RPMI7951 (cell line): Measurements from ENCODE around the gene TCOF1. TPM values are rescaled to one million over a fixed set of nuclear protein-coding genes. Genes with fewer than 3 reads are reported as not detected.

Experiments
- DNase-seq: peaks from one replicate; pipeline ENCODE4 v3.0.0-alpha.2; 2012; ENCODE audit warnings: low read depth
- total RNA-seq: library from RNA; depleted of rRNA; stranded (reverse); fragments of >200 nt; shearing (Covaris generic); gene quantifications from 2 replicates; pipeline ENCODE4 v1.2.3, GENCODE V29; 2014; rRNA removed

Gene TCOF1, protein sequence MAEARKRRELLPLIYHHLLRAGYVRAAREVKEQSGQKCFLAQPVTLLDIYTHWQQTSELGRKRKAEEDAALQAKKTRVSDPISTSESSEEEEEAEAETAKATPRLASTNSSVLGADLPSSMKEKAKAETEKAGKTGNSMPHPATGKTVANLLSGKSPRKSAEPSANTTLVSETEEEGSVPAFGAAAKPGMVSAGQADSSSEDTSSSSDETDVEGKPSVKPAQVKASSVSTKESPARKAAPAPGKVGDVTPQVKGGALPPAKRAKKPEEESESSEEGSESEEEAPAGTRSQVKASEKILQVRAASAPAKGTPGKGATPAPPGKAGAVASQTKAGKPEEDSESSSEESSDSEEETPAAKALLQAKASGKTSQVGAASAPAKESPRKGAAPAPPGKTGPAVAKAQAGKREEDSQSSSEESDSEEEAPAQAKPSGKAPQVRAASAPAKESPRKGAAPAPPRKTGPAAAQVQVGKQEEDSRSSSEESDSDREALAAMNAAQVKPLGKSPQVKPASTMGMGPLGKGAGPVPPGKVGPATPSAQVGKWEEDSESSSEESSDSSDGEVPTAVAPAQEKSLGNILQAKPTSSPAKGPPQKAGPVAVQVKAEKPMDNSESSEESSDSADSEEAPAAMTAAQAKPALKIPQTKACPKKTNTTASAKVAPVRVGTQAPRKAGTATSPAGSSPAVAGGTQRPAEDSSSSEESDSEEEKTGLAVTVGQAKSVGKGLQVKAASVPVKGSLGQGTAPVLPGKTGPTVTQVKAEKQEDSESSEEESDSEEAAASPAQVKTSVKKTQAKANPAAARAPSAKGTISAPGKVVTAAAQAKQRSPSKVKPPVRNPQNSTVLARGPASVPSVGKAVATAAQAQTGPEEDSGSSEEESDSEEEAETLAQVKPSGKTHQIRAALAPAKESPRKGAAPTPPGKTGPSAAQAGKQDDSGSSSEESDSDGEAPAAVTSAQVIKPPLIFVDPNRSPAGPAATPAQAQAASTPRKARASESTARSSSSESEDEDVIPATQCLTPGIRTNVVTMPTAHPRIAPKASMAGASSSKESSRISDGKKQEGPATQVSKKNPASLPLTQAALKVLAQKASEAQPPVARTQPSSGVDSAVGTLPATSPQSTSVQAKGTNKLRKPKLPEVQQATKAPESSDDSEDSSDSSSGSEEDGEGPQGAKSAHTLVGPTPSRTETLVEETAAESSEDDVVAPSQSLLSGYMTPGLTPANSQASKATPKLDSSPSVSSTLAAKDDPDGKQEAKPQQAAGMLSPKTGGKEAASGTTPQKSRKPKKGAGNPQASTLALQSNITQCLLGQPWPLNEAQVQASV (N-terminal part only)
- 19.1 and 21.4 TPM in 2 replicates for total RNA-seq

DNA sequence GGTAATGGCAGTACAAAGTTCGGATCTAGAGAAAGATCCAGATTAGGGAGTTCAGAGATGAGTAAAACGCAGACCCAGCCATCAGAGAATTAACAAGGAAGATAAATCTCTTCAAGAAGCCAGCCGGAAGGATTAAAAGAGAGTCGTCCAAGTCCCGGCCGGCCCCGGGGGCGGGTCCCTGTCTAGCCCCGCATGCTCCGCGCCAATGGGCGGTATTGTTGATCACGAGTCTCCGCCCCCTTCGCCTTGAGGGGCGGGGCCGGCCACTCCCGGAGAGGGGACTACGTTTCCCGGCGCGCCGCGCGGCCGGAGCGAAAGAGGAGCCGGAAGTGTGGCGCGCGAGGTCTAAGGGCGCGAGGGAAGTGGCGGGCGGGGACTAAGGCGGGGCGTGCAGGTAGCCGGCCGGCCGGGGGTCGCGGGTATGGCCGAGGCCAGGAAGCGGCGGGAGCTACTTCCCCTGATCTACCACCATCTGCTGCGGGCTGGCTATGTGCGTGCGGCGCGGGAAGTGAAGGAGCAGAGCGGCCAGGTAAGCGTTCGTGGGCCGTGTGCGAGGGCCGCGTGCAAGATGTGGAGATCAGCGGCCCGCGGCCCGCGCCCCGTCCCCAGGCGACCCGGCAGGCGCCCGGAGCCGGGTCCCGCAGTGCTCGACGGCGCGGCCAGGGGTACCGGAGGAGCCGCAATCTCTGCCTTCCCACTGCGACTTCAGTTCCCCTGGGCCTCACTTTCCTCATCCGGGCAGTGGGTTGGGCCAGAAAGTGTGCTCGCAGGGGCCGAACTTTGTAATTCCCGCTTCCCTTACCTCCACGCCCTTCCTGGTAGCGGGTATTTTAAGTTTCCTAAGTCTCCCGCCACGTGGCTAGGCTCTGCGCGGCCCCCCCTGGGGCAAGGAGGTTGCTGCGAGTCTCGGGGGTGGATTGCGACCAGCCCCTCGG lies at the start of gene TCOF1:
TSS of gene TCOF1 (plus strand) at position 372 of the 935 bp plus-strand sequence. CDS start at position 422, 50 bp downstream.
- peak; percentile 92 for DNase-seq

DNA sequence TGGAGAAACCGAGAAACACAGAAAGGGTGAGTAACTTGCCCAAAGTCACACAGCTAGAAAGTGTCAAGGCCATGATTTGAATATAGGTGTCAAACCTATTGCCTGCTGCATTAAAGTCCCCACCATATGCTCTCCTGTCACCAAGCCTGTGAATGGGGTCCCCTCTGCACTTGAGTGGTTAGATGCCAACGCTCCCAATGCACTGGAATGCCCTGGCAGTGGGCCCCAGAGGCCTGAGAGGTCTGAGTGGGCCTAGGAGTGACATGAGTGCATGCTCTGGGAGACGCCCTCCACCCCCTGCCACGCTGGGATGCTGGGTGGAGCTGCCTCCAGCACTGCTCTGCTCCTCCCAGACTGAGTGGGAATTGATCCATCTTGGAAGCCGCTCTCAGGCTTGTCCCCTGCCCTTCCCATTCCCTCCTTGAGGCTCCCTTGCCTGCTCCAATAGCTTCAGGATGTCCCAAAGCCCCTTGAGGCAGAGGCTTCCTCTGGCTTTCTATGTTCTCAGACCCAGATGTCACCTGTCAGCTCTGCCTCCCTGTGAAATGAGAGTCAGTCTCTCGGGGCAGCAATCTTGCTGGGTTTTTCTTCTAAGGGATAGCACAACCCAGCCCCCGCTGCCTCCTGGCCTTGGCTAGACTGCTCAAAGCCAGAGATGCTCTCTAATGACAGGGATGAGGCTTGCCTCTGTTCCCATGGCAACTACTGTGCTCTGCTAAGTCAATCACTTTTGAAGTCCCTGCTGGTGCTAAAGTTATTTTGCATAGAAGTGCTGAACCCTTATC lies 48.2 kb upstream of the TCOF1 start:
- no peak for DNase-seq

DNA sequence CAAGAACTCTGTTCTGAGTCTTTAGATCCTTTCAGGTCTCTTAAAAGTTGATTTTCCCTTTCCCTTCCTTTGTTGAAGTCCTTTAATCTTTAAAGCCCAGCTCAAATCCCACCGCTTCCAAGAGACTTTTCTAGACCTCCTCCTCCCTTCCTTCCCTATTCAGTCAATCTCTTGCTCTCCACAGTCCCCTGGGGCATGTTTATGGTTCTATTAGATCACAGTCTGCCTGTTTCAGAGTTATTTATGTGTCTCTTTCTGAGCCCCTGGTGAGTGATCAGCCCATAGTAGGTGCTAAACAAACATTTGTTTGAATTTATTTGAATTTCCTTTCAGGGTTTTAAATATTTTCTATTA lies 47.6 kb upstream of the TCOF1 start:
- DNase-seq, result no peak

DNA sequence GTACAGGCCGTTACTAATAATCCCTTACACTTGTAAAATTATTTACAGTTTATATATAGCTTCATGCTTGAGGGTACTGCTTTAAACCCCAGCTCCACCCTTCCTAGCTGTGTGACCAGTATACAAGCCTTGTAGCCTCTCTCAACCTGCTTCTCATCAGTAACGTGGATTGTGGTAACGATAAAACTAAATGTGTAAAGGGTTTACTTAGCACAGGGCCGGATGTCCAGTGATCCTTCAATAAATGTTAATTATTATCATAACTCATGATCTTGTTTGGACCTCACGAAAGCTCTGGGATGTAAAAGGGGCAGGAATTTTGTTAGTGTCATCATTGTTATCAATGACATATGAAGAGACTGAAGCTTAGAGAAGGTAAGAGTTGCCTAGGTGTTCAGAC lies 47.3 kb upstream of the TCOF1 start:
- DNase-seq, result no peak

DNA sequence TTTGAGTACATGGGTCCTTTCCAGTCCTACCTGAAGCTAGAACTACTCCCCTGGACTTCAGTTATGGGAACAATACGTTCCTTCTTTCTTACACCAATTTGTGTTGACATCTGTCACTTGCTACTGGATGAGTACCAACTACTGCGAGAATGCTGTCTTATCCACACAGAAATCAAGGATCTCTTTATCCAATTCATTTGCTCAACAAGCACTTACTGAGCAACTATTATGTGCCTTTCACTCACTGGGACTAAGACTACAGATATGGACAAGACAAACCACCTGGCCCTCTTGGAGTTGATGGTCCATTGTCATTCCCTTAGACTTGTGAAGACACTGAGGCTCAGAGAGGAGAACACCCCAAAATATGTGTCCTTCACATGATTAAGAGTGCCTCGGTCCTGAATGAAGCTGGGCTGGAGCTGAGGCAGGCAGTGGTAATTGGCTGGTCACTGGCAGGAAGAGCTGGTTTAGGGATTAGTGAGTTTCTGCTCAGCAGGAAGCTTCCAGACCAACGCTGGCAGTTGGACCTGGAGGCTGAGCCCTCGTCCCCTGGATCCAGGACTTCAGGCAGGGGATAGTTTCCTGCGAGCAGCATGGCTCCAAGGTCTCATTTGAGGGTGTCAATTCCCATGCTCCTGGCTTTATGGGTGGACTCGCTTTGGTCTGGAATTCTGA lies 46.3 kb upstream of the TCOF1 start:
- no peak for DNase-seq

DNA sequence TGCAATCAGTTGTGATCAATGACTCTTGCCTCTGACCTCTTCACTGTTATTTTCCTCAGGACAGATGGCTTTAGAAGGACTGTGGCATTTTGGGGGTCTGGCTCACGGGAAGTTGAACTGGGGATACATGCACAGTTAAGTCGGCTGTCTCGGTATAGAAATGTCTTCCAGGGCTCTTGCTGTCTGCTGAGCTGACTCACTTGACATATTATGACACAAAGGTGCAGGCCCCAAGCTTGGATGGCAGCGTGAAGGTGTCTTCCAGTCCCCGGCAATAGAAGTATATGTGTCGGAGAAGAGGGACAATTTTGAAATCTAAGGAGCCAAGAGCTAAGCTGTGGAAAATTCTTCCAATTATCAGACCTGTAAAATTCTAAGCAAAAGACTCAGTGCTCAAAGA lies 45.0 kb upstream of the TCOF1 start:
- no peak for DNase-seq

DNA sequence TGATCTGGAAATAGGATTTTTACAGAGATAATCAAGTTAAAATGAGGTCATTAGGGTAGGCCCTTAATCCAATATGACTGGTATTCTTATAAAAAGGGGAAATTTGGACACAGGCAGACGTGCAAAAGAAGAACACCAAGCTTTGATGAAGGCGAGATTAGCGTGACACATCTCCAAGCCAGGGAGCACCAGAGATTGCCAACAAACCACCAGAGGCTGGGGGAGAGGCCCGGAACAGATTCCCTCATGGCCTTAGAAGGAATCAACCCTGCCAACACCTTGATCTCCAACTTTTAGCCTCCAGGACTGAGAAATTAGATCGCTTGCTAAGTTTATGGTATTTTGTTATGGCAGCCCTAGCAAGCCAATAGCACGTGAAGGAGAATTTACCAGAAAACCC lies 44.0 kb upstream of the TCOF1 start:
- peak; percentile 75 for DNase-seq

DNA sequence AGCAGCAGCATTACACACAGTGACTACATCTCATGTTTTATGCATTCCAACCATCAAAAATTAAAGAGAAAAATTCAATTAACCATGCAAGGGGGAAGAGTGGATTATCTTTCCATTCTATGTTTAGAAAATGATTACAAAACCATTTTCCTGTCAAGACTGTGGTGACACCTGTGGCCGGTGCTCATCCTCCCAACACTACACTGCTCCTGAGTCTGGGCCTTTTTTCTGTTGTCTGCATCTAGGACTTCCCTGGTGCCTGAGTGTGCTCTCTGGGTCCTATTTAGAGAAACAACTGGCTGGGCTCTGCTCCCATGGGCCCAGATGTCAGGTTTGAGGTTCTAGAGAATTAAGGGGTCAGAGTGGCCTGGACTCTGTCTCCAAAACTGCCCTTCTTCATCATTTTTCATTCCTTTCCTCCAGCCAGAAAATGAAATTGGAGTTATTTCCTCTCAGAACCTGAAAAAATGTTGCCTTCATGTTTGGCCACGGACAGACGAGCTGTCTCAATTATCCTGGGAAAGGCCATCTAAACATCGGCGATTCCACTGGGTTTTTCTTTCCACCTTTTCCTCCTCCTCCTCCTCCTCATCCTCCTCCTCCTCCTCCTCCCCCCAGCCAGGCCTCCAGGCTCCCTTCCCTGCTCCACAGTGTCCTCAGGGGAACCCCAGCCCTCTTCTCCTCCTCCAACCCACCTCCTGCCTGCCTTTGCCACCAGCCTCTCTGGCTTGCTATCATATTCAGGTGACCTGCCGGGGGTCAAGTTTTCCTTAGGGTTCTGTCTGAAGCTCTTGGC lies 43.4 kb upstream of the TCOF1 start:
- no peak for DNase-seq

DNA sequence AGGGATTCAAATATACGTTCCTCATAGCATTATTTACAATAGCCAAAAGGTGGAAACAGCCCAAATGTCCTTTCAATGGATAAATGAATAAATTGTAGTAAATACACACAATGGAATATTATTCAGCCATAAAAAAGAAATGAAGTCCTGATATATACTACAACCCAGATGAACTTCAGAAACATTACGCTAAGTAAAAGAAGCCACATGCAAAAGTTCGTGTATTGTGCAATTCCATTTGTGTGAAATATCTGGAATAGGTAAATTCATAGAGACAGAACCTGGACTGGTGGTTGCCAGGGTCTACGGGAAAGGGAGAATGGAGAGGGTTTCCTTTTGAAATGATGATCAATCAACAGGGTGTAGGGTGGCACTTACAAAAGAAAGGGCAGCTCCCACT lies 42.3 kb upstream of the TCOF1 start:
- no peak for DNase-seq

DNA sequence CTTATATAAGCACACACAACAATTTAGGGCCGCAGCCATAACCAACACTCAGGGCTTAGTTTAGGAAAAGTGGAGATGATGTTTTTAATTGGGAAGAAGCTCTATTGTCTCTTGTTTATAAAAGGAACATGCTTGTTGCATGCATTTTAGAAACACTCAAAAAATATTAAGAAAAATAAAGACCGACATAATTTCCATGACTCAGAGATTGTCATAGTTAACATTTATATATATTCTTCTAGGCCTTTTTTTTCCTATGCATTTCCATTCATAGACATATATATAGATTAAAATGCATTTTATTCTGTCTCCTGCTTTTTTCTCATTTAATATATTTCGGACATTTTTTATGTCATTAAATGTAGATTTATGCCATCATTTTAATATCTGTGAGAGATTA lies 41.2 kb upstream of the TCOF1 start:
- DNase-seq, result no peak

DNA sequence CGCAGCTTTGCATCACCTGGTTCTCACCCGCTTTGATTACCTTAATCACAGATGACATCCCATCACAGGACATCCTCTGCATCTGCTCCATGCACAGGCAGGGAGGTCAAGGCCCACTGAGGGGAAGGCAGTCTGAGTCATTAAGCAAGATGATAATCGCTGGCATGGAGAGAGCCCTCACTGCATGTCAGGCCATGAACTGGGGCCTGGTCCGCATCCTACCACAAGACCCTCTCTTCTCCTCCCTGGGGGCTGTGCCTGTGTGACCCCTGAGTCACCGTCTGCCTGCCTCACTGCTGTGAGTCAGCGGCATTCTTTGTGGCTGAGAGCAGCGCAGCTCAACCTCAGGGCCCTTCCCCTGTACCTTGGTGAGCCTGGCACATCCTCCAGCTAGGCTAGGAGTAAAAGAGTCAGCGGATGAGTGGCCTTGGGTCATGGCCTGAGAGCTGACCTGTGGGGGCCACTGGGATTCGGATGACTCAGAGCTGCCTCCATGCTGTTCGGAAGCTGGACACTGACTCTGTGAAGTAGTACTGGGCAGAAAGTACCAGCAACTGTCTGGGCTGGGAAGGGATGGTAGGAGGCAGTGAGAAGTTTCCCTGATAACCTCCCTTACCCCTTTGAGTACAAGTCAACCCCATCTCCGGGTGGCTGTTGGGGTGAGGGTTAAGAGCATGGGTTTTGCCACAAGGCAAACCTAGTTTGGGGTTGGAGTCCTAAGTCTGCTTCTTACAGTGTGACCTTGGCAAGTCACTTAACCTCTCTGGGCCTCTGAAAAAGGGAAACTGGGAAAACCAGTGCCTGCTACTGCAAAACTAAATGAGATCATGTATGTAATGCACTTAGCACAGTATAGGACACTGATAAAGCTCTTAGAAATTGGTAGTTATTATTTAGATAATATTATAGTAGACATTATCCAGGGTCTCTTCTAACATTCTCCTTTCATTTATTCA lies 40.2 kb upstream of the TCOF1 start:
- DNase-seq, result peak; percentile 99

DNA sequence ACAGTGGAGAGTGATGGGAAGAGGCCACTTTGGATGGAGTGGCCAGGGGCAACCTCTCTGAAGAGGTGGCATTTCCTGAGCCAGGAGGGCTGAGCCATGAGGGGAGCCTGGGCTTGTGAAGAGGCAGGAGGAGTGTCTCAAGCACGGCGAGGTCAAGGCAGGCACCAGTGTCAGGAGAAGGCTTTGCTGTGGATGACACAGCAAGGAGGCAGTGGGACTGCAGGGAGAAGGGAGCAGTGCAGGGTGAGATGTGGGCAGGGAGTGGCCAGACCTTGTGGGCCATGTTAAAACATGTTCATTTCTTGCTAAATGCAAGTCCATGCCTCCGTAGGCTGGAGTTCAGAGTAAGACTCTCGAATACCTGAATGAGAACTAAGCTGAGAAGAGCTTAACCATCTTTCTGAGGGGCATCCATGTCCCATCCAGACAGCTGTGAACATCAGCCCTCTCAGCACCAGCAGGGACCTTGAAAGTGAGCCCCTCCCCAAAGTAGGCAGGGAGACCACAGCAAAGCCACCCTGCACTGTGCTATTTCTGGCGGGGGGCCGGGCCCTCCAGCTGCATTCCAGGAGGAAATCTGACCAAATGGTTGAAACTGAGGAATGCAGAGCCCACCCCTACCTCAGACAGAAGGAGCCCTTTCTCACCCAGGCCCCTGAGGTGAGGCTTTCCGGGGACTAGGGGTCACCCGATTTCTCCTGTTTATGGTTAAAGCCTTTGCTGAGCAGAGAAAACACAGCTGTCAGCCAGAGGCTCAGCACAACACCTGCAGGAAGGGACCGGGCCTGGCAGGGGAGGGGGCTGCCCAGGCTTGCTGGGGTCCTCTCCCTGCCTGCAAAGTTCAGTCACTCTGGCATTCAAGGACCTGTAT lies 38.6 kb upstream of the TCOF1 start:
- no peak for DNase-seq

DNA sequence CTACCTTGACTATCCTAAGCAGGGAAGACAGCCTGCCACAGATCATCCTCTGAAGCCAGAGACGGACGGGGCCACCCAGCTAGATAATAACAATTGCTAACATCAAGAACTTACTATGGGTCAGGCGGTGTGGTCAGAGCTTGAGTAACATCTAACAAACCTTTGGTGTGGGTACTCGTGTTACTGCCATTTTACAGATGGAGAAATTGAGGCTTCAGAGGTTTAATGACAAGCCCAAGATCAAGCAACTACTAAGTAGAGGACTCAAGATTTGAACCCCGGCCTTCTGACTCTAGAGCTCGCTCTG lies 38.1 kb upstream of the TCOF1 start:
- DNase-seq, result no peak

DNA sequence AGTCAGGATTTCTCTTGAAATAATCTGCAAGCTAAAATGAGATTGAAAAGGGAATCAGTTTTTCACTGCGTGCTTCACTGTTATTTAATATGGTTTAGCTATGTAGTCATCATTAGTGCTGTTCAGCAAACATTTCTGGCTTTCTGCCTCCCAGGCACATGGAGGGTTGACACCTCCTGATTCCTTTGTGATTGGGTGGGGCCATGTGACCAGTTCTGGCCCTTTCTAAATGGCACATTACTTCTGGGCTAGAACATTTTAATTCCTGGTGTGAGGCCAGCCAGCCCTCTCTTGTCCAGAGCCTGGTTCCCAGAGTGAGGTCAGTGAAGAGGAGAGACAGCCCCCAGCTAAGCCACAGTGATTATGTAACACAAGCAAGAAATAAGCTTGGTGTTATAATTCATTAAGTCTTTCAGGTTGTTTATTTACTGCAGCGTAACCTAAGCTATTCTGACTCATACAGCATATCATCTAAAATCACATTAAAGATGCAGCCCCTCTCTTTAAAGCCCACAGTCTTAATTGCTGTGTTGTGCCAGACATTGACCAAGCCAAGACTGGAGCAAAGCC lies 37.4 kb upstream of the TCOF1 start:
- DNase-seq, result peak; percentile 90

DNA sequence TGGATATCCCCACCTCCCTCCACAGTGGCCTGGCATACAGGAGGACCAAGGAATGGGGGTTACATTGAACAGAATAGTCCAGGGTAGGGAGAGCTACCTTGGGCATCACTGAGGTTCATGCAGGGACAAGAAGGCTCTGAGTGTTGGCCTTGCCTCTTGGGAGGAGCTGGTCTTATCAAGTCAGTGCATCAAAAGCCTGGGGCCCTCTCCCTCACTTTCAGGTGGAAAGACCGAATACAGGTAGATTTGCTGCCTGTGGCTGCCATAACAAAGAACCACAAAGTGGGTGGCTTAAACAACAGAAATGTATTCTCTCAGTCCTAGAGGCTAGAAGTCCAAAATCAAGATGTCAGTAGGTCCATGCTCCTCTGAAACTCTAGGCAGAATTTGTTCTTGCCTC lies 36.3 kb upstream of the TCOF1 start:
- DNase-seq, result no peak

DNA sequence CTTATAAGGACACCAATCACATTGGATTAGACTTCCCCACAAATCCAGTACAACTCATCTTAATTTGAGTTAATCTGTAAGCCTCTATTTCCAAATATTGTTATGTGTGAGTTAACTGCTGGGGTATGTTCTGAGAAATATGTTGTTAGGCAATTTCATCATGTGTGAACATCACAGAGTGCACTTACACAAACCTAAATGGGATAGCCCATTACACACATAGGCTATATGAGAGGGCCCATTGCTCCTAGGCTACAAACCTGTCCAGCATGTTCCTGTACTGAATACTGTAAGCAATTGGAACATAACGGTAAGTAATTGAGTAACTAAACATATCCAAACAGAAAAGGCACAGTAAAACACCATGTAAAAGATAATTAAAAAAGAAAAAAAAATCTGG lies 35.7 kb upstream of the TCOF1 start:
- DNase-seq, result no peak
